ENCODE results near the gene HDGFL2. TPM values are rescaled to one million over a fixed set of nuclear protein-coding genes. Genes with fewer than 3 reads are reported as not detected.

The HDGFL2 gene
- total RNA-seq, 1 donor from 2014 or later, result 79.8 TPM

DNA sequence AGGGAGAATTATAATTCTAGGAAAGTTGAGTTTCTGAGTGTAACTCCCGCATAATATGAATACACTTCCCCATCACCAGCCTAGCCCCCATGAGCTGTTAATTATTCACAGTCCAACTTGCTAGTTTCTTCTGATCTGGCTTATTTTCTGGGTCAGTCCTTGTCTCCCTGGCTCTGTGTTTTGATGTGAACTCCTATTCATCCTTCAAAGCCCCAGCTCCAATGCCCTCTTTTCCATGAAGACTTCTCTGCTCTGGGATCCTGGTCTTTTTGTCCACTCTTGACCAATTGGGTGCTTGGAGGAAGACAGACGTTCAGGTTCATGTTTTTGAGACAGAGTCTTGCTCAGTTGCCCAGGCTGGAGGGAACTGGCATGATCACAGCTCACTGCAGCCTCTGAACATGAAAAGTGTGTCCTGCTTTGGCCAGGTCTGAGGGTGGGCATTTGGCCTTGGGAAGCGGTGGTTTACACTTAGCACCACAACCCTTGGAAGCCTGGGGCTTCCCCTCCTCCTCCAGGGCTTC is 67.1 kb downstream of the HDGFL2 start:
- no peak overlapping the region for H2AFZ ChIP-seq (ENCODE audit: low read depth, low read length)
- Mint-ChIP-seq H3K27ac (ENCODE audit: unreplicated experiment) (no peak overlapping the region), H3K4me1 (ENCODE audit: low read depth, unreplicated experiment) (no peaks in the 10 kb centered on the region), H3K27me3 (ENCODE audit: low read depth, unreplicated experiment) (peaks cover 38% of the 10 kb centered on the region), H3K36me3 (ENCODE audit: low read depth, unreplicated experiment) (no peaks in the 10 kb centered on the region), H3K9me3 (ENCODE audit: unreplicated experiment) (no peaks in the 10 kb centered on the region), H3K4me3 (ENCODE audit: unreplicated experiment) (no peak overlapping the region)
- H3K9ac ChIP-seq (ENCODE audit: low read length), result no peak overlapping the region
- H4K20me1 ChIP-seq (ENCODE audit: insufficient read depth, low read length), result no peaks in the 10 kb centered on the region
- H3K4me2 ChIP-seq (ENCODE audit: low read length), result no peak overlapping the region
- FAIRE-seq (no peak), DNase-seq (ENCODE audit: low read depth) (no peak)
- no peak overlapping the region for H3K4me3 ChIP-seq (ENCODE audit: insufficient read depth, low read depth, low read length)
- H3K4me1 ChIP-seq (ENCODE audit: insufficient read depth, low read length), result peaks cover 2% of the 10 kb centered on the region
- peaks cover 3% of the 10 kb centered on the region for H3K9me3 ChIP-seq (ENCODE audit: insufficient read depth, low read depth, low read length)
- no peaks in the 10 kb centered on the region for H3K79me2 ChIP-seq (ENCODE audit: insufficient read depth, low read length)
- H3K36me3 ChIP-seq (ENCODE audit: insufficient read depth, low read length), result no peaks in the 10 kb centered on the region
- no peak overlapping the region for H3K27ac ChIP-seq (ENCODE audit: low read depth, low read length)
- H3K27me3 ChIP-seq (ENCODE audit: insufficient read depth, low read length), result peaks cover 11% of the 10 kb centered on the region
- TF ChIP-seq EZH2 (IDR thresholded peaks at IDR 0.05; ENCODE audit: insufficient read depth, low read length), result no peak
- TF ChIP-seq, protein P1, sequence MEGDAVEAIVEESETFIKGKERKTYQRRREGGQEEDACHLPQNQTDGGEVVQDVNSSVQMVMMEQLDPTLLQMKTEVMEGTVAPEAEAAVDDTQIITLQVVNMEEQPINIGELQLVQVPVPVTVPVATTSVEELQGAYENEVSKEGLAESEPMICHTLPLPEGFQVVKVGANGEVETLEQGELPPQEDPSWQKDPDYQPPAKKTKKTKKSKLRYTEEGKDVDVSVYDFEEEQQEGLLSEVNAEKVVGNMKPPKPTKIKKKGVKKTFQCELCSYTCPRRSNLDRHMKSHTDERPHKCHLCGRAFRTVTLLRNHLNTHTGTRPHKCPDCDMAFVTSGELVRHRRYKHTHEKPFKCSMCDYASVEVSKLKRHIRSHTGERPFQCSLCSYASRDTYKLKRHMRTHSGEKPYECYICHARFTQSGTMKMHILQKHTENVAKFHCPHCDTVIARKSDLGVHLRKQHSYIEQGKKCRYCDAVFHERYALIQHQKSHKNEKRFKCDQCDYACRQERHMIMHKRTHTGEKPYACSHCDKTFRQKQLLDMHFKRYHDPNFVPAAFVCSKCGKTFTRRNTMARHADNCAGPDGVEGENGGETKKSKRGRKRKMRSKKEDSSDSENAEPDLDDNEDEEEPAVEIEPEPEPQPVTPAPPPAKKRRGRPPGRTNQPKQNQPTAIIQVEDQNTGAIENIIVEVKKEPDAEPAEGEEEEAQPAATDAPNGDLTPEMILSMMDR (IDR thresholded peaks at IDR 0.05; ENCODE audit: insufficient read depth, low read depth, low read length), result no peak

DNA sequence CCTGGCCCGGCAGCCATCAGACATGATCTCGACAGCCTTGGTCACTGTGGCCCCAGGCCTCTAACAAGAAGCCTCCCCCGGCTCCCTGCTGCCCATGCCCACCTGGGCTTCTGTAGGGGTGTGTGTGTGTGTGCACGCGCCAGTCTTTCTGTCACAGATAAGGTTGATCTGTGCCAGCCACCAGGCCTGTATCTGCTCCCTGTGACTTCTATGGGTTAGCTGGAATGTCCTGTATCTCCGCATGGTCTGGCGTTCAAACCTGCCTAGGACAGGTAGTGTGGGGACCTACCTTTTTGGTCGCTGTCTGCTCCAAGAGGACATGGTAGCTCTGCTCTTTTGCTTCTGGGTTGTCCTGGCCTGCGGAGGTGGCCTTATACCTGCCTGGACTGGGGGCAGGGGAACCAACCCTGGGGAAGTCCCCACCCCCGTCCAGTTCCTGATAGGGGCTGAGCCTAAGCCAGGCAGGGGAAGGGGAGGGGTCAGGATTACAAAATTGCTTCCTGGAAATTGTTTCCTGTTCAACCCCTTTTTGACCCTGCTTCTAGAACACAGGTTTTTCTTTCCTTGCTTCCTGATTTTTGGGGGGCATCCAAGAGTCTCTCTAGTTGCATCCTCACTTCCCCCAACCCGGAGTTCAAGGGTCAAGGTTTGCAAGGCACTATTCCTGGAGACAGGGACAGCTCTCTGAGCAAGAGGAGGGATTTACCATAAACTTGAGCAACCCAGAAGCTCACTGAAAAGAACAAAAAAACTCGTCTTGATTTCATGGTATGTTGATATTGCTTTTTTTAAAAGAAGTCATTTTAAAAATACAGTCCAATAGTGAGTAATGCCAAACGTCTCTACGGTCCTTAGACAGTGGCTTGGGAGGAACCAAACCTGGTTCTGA is 67.8 kb downstream of the HDGFL2 start, which contains the start of gene LRG1:
LRG1 (minus strand) TSS at position 344 of the 889 bp plus-strand sequence; CDS start at position 321, 23 bp downstream.
- no peak for DNase-seq (ENCODE audit: low read depth)
- H3K79me2 ChIP-seq (ENCODE audit: insufficient read depth, low read length), result no peaks in the 10 kb centered on the region
- no peak for FAIRE-seq
- Mint-ChIP-seq H3K27ac (ENCODE audit: unreplicated experiment) (no peak within 1 kb of the TSS), H3K27me3 (ENCODE audit: low read depth, unreplicated experiment) (peaks cover 34% of the 10 kb centered on the region), H3K9me3 (ENCODE audit: unreplicated experiment) (no peaks in the 10 kb centered on the region), H3K4me3 (ENCODE audit: unreplicated experiment) (no peak within 1 kb of the TSS), H3K4me1 (ENCODE audit: low read depth, unreplicated experiment) (no peaks in the 10 kb centered on the region), H3K36me3 (ENCODE audit: low read depth, unreplicated experiment) (no peaks in the 10 kb centered on the region)
- H3K9ac ChIP-seq (ENCODE audit: low read length), result no peak within 1 kb of the TSS
- H3K36me3 ChIP-seq (ENCODE audit: insufficient read depth, low read length), result no peaks in the 10 kb centered on the region
- no peaks in the 10 kb centered on the region for H4K20me1 ChIP-seq (ENCODE audit: insufficient read depth, low read length)
- no peak within 1 kb of the TSS for H2AFZ ChIP-seq (ENCODE audit: low read depth, low read length)
- no peak within 1 kb of the TSS for H3K4me2 ChIP-seq (ENCODE audit: low read length)
- H3K4me3 ChIP-seq (ENCODE audit: insufficient read depth, low read depth, low read length), result no peak within 1 kb of the TSS
- peaks cover under 1% of the 10 kb centered on the region for H3K4me1 ChIP-seq (ENCODE audit: insufficient read depth, low read length)
- no peak within 1 kb of the TSS for H3K27ac ChIP-seq (ENCODE audit: low read depth, low read length)
- H3K9me3 ChIP-seq (ENCODE audit: insufficient read depth, low read depth, low read length), result peaks cover 3% of the 10 kb centered on the region
- H3K27me3 ChIP-seq (ENCODE audit: insufficient read depth, low read length), result peaks cover 8% of the 10 kb centered on the region
- TF ChIP-seq, protein P1 (IDR thresholded peaks at IDR 0.05; ENCODE audit: insufficient read depth, low read depth, low read length), result no peak
- no peak for TF ChIP-seq EZH2 (IDR thresholded peaks at IDR 0.05; ENCODE audit: insufficient read depth, low read length)
